ENCODE measurements around the gene OSER1.
"Not testable (repeated sequence)": the region's sequence is repeated elsewhere in the genome, so short reads cannot be mapped to it uniquely, and the experiment has no call there.

The OSER1 gene
- total RNA-seq: 125 to 166 reads per million in 2 donors

DNA sequence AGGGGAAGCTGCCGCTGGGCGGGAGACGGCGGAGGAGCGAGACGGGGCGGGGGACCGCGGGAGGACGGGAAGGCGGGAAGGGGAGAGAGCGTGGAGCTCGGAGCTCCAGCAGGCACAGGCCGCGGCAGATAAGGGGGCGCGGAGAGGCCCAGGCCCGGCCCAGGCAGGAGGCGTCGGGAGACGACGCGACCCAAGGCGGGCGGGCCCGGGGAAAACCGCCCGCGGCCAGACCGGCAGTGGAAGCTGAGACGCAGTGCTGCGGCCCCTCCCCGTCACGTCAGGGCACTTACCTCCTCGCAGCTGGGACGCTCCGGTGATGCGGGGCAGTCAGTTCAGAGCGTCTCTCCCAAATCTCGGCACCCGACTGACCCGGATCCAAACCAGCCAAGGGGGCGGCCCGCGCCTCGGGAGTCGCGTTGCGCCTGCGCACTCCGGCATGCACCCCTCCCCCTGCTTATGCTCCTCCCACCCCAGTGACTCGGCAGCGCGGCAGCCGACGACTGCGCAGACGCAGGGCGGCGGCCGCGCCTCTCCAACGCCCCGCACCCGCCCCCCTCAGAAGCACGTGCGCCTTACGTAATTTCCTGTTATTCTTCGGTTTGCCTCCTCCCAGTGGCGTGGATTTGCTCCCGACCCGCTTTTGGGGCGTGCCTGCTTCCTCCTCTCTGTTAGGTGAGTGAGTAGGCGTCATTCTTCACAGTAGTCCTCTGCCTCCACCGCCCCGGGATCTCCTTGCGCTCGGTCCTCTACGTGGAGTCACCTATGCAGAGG is at the start of gene OSER1:
OSER1 (minus strand) TSS at position 366 of the 771 bp plus-strand sequence. CDS start 3,814 bp downstream, outside the sequence.
- DNase-seq: peak; percentile 95 to 99 (median 97)

DNA sequence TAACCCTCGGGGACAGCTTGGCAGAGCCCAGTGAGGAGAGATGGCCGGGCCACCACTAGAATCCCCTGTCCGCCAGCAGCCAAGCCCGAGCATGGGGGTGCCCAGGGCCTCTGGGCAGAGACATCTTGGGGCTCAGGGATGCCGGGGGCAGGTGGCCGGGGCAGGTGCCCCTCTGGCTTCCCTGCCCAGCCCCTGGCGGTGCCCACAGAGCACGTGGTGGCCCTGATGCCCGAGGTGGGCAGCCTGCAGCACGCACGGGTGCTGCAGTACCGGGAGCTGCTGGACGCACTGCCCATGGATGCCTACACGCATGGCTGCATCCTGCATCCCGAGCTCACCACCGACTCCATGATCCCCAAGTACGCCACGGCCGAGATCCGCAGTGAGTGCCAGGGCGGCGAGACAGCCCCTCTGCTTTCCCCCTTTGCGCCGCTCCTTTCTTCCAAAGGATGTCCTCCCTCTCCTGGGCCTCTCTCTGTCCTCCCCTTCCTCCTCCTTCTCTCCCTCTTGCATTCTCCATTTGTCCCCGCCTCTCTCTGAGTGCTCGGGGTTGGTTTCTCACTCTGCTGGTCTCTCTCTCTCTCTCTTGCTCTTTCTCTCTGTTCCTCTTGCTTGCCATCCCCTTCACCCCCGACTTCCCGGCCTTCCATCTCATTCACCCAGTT is 47.8 kb upstream of the OSER1 start:
- DNase-seq: no peak

DNA sequence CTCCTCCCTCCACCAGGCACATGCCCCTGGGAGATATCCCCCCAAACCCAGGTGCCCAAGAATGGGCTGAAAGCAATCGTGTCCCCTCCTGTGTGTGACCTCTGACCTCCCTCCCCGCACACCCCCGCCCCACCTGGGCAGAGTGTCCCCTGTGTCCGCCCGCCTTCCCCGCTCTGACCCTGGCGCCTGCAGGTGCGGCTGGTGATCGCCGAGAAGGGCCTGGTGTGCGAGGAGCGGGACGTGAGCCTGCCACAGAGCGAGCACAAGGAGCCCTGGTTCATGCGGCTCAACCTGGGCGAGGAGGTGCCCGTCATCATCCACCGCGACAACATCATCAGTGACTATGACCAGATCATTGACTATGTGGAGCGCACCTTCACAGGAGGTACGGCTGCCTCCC is 46.4 kb upstream of the OSER1 start:
- DNase-seq: no peak

DNA sequence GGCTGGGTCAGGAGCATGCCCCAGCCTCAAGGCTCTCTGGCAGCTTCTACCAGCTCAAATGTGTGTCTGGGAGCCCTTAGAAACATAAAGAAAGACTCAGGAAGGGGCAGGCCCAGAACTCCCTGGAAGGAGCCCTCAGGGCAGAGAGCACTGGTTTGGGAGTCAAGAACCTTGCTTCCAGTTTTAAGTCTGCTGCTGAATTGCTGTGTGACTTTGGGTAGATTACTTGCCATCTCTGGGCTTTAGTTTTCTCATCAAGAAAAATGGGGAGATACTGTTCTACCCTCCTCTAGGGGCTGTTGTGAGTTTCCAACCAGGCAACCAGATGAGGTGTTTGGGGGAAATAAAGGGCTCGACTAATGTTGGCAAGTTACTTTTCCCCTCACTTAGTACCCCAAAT is 45.4 kb upstream of the OSER1 start:
- no peak for DNase-seq

DNA sequence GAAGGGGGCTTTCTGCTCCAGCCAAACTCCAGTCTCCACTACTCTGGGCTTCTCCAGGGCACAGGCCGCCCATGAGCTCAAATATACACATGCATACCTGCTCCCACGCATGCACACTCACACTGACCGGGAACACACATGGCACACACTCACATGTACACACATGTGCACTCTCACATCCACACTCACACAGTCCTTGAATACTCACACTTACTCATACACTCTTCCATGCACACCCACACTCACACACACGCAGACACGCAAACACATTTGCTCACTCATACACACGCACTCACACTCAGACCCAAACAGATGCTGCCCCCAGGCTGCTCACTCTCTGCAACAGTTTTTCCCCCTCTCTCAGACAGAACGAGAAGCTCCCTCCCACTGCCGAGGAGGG is 43.5 kb upstream of the OSER1 start:
- no peak for DNase-seq

DNA sequence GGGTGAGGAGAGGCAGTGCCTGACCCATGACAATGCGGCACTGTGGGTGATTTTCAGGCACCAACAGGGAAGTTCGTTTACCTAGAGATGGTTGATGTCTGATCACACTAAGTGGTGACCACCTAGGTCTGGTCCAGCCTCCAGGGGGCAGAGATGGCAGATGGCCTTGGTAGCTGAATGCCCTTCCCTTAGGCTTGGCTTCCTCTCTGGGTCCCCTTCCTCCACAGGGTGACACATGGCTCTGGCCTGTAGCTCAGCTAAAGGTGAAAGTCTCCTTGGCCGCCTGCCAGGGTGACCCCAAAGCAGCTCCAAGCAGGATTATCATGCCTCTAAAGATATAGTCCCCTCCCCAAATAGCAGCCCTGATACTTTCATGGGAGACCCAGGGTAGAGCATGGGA is 43.0 kb upstream of the OSER1 start:
- DNase-seq: no peak

DNA sequence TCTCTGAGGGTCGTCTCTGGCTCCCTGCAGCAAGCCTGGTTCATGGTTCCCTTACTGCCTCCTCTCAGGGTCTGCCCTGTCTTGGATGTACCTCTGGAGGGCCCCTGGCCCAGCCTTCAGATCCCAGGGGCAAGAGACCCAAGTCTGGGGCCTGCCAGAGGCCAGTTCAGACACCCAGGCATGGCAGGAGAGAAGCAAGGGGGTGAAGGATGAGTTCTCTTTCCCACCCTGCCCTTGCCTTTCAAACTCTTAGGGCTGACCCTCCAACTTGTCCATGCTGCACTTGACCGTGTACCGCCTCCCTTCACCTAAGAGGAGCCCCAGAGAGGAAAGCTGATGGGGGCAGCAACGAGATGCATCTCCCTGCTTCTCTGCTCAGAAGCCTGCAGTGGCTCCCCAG is 40.7 kb upstream of the OSER1 start:
- no peak for DNase-seq

DNA sequence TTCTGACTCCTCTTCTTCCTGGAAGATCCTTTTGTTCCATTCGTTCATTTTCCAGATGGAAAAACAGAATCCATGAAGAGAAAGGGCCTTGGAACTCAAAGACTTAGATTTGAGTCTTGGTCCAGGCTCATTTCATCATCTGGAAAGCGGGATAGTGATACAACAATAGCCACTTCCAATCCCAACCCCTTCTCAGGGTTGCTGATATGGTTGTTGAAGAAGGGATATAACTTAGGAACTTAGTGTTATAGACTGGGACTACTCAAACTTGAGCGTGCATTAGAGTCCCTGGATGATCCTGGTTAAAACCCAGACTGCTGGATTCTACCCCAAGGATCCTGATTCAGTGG is 37.8 kb upstream of the OSER1 start:
- no peak for DNase-seq

DNA sequence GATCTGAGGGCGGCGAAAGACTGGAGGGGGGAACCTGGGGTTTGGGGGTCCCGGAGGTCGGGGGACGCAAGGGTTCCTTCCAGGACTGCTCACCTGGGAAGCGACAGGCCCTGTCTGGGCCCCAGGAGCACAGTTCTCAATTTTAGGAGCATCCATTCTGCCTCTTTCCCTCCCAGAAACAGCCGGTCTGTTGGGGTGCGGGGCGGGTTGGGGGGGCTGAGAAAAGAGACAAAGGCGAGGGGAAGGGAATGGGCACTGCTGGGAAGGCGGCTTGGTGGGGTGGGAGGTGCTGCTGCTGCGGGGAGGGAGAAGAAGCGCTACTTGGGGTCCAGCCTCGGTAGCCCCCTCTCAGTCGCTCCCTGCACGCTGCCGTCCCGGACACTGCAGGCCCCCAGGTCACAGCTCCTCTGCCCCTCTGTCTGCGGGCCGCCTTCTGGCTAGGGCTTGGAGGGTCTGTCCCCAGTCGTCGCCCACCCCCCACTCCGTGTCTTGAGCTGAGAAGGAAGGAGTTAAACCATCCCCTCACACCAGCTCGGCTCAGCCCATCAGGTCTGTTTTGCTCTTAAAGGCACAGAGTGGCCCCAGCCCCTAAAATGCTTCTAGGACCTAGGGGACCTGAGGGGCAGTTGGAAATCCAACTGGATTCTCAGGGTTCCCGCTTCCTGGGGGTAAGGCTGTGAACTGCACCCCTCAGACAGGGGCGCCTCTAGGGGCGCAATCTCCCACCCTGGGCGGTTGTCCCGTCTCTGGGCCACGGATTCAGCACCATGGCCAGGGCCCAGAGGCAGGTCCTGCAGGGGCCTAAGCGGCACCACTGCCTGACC is 37.2 kb upstream of the OSER1 start:
- peak in 1 of 5 experiments; percentile 15 for DNase-seq

DNA sequence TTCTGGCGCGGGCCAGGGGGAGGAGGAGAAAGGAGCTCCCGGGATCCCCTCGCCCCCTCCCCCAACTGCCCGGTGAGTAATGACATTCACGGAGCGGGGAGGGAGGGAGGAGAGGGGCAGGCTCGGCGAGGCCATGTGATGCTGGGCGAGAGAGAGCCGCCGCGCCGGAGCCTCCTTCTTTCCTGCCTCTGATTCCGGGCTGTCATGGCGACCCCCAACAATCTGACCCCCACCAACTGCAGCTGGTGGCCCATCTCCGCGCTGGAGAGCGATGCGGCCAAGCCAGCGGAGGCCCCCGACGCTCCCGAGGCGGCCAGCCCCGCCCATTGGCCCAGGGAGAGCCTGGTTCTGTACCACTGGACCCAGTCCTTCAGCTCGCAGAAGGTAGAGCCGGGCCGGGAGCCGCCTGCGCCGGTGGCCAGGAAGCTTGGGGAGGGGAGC is 36.6 kb upstream of the OSER1 start, which contains the start of gene GDAP1L1:
GDAP1L1 (plus strand) TSS at position 178 of the 441 bp plus-strand sequence; CDS start at position 205, 27 bp downstream.
- no peak for DNase-seq

DNA sequence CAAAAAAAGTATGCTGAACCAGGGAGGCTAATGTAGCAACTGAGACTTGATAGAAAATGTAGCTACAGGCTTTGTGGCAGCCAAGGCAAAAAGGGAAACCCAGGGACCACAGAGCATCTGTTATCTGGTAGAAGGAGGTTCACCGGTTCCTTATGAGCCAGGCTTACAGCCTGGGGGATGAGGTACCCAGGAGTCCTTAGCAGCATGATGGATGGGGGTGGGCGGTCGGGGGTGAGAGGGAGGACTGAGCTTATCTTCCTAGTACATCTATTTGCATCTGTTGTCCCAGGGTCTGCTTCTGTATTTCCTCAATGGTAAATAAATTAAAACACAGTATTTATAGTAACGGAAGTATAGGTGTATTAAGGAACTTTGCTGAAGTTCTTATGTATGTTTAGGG is 35.4 kb upstream of the OSER1 start:
- DNase-seq: no peak

DNA sequence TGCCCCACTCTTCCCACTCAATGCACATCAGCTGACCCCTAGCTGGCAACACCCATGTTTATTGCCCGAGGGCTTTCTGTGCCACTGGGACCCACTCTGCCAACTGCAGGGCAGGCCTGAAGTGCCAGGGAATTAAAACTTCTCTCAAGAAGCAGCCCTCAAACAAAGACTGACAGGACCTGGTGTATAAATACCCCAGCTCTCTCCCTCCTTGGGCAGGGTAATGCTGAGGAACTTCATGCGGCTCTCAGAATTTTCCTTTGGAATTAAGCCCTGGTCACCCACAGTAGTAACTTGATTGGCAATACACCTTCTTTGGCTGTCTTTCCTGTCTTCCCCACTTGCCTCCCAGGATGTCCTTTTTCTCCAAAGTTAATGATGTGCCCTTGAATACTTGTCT is 31.2 kb upstream of the OSER1 start:
- DNase-seq: no peak

DNA sequence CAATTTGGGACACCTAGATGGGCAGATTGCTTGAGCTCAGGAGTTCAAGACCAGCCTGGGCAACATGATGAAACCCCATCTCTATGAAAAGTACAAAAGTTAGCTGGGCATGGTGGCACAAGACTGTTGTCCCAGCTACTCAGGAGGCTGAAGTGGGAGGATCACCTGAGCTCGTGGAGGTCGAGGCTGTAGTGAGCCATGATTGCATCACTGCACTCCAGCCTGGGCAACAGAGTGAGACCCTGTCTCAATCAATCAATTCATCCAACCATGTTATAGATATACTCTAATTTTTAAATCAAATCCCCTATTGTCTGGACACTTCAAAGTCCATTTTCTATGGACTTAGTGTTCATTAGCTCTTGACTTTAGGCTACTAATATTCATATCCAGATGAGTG is 26.3 kb upstream of the OSER1 start:
- not testable (repeated sequence) for DNase-seq

DNA sequence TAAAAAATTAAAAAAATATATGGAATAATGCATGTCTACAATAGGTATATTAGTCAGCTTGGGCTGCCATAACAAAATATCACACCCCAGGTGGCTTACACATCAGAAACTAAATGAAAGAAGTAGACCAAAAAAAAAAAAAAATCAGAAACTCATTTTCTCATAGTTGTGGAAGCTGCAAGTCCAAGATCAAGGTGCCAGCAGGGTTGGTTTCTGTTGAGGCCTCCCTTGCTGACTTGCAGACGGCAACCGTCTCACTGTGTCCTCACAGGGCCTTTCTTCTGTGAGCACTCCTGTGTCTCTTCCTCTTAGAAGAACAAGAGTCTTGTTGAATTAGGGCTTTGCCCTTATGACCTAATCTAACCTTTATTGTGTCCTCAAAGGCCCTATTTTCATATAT is 25.1 kb upstream of the OSER1 start:
- no peak for DNase-seq

DNA sequence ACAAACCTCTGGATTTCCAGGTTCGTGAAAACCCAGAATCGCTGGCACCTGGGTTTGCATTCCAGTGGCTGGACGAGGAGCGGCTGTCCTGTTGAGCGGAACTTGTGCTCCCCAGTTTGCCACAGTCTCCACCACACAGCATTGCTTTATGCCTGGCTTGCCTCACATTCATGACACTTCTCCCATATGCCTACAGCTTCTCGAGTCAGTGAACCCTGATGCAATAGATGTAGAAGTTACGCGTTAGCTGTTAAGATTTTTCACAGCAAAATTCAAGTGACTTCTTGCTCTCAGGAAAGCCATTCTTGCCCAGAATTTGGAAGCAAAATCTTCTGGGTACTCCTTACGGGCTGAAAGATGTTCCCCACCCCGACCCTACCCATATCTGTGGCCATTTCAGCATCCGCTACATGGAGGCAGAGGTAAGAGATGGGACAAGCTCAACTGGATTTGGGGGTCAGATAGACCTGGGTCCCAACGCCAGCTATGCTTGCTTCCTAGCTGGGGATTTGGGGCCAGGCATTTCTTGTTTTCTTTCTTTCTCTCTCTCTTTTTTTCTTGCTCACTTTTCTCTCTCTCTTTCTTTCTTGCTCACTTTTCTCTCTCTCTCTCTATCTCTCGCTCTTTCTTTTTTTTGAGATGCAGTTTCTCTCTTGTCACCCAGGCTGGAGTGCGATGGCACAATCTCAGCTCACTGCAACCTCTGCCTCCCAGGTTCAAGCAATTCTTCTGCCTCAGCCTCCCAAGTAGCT is 24.2 kb upstream of the OSER1 start:
- no peak for DNase-seq

DNA sequence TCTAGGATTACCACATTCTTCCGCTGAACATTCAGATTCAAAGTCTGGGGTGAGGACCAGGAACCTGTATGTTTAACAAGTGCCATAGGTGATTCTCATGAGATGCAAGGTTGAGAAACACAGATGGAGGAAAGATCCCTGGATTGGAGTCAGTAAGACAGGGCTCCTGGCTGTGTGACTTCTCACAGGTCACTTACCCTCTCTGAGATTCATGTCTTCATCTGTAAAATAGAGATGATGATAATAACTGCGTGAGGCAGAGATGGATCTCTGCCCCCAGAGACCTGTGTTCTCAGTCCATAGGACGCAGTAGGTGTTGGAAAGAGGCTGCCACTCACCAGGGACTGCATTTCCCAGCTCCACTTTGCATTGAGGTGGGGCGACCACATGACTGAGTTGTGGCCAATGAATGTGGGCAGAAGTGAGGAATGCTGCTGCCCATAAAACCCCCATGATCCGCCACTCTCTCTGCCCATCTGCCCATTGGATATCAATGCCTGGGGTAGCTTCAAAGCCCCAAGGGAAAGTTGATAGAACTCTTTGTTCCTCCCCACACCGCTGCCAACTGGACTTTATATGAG is 23.0 kb upstream of the OSER1 start:
- no peak for DNase-seq

DNA sequence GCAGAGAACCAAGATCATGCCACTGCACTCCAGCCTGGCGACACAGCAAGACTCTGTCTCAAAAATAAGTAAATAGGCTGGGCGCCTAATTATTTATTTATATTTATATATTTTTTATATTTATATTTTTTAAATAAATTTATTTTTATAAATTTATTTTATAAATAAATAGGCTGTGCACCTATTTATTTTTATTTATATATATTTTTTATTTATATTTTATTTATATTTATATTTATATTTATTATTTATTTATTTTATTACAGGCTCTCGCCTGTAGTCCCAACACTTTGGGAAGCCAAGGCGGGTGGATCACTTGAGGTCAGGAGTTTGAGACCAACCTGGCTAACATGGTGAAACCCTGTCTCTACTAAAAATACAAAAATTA is 21.9 kb upstream of the OSER1 start:
- DNase-seq: not testable (repeated sequence)

DNA sequence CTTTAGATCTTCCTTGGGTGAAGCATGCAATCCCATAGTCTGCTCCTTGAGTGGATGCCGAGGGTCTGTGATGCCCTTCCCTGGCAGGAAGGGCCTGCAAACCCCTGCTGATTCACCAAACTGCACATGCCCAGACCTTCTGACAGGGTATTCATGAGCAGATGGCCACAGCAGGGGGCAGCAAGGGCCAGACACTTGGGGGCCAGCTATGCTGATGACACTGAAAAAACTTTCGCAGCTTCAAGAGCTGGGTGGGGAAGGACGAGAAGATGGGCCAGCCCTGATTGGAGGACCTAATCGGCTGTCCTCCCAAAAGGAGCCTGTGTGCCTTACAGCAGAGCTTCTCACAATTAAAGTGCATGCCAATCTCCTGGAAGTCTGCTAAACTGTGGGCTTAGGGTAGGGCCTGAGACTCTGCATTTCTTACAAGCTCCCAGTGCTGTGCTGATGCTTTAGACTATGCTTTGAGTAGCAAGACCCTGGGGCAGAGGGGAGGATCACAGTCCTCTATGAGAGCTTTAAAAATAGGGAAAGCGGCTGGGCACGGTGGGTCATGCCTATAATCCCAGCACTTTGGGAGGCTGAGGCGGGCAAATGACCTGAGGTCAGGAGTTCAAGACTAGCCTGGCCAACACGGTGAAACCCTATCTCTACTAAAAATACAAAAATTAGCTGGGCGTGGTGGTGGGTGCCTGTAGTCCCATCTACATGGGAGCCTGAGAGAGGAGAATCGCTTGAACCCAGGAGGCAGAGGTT is 21.3 kb upstream of the OSER1 start:
- DNase-seq: no peak

DNA sequence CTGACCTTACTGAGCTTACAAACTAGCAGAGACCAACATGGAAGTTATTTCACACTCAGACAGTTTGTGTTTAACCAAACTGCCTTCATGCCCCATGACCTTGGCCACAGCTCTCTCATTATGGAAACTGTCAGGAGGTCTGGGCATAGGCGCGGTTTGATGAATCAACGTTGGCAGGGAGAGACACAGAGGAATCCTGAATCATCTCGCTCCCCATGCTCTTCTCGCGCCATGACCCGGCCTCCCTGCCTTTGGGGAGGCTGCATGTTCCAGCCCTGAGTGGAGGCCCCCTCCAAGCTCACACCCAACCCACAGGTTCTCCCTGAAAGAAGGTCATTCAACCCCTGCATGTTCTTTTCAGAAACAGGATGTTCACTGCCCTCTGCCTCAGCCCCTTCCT is 20.6 kb upstream of the OSER1 start:
- DNase-seq: no peak

DNA sequence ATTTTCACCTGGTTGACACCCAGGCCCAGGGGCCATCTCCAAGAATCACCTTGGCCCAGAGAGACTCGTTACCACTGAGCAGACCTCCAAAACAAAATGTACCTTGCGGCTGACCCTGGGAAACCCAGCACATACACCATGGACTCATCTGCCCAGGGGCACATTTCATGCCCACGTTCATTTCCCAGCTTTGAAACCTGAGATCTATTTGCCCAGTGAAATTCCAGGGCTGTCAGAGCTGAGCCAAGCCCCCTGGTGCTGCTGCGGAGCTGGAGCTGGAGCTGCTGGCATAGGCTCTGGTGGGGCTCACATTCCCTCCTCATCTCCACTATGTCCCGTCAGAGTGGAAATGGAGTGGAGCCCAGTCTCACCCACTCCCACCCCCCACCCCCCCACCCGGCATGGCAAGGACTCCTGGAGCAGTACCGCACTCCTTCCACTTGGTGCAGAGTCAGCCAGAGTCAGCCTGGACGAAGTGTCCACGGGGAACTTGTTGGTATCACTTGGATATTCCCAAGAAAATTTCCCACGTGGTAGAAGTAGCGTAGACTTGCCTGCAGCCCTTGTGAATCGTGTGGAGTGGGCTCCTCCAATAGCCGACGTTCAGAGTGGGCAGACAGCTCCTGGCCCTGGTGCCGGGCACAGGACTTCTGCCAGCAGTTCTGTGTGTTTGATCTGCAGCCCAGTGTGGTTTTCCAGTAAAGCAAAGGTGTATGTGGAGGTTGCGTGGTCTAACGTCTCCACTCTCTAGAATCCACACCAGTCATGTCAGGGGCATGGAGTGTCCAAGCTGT is 18.1 kb upstream of the OSER1 start:
- DNase-seq: no peak

DNA sequence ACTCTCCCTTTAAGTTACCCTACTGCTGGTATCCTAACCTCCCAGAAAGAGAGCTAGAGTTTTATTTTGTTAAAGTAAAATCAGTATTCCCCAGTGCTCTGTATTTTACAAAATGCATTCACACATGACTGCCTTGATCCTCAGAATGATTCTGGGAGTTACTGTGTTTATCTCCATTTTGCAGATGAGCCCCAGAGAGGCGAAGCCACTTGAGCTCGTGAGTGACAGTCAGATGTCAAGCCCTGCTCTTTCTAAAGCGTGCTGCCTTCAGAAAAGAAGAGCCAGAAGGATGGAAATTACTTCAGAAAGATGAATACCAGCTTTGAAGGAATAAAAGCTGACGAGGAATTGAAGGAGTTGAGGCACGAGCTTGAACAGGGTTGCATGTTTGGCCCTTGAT is 14.1 kb upstream of the OSER1 start:
- no peak for DNase-seq

Measured in T-helper 2 cell (primary cell).